Measurements from ENCODE around the gene FUS. TPM values are rescaled to one million over a fixed set of nuclear protein-coding genes. Genes with fewer than 3 reads are reported as not detected.

The FUS gene
- total RNA-seq, 1 experiment from 2014 or later = 629 TPM

DNA sequence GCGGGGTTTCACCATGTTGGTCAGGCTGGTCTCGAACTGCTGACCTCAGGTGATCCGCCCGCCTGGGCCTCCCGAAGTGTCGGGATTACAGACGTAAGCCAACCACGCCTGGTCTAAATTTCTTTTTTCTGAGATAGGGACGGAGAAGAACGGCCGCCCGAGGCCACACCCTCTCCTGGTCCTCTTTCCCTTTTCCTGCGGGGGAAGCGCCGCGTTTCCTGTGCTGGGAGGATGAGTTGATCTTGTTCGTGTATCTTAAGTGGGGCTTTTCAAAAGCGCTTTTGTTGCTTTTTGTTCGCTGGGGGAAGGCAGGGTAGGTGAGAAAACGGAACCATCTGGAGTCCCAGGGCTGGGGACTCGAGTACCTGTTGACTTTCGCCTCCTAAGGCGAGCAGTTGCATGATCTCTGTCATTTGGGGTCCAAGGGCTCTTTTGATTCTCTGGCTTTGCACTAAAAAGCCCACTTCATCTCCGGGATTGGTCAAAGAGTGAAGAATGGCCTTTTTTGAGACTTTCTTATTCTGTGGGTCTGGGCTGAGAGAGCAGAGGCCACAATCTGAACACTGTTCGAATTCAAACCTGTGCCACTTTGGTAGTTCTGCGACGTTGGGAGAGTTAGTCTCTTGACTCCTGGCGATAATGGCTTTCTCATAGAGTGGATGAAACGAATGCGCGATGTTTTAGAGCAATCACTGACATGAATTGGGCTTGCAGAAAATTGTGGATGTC is 1.3 kb downstream of the FUS start:
- TF ChIP-seq, protein P1, sequence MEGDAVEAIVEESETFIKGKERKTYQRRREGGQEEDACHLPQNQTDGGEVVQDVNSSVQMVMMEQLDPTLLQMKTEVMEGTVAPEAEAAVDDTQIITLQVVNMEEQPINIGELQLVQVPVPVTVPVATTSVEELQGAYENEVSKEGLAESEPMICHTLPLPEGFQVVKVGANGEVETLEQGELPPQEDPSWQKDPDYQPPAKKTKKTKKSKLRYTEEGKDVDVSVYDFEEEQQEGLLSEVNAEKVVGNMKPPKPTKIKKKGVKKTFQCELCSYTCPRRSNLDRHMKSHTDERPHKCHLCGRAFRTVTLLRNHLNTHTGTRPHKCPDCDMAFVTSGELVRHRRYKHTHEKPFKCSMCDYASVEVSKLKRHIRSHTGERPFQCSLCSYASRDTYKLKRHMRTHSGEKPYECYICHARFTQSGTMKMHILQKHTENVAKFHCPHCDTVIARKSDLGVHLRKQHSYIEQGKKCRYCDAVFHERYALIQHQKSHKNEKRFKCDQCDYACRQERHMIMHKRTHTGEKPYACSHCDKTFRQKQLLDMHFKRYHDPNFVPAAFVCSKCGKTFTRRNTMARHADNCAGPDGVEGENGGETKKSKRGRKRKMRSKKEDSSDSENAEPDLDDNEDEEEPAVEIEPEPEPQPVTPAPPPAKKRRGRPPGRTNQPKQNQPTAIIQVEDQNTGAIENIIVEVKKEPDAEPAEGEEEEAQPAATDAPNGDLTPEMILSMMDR (IDR thresholded peaks at IDR 0.05; ENCODE audit: unreplicated experiment) = no peak
- intact Hi-C loops (cut with micrococcal nuclease; ENCODE audit: unreplicated experiment) = loop anchor here (10.0 kb wide), 1 partner anchor 204 kb away; no protein-coding TSS in a partner anchor
- H3K27ac Mint-ChIP-seq (ENCODE audit: unreplicated experiment) = peak overlapping the region; percentile 97
- BruUV-seq (replicated peaks) = TSS peak; percentile 38
- CTCF ChIA-PET = interaction anchor here (0.7 to 1.5 kb wide), 3 partner anchors 97 to 205 kb away, joined by 3 to 8 read pairs (median 4); partner anchors contain the start of gene HSD3B7
- peak overlapping the region; percentile 82 for H3K4me3 Mint-ChIP-seq (ENCODE audit: low read depth, unreplicated experiment)
- H3K4me1 Mint-ChIP-seq (ENCODE audit: low read depth, unreplicated experiment) = peaks cover 42% of the 10 kb centered on the region
- H3K27me3 Mint-ChIP-seq (ENCODE audit: unreplicated experiment) = no peaks in the 10 kb centered on the region
- H3K36me3 Mint-ChIP-seq (ENCODE audit: insufficient read depth, unreplicated experiment) = peaks cover 73% of the 10 kb centered on the region
- peak; percentile 29 for DNase-seq
- H3K9me3 Mint-ChIP-seq (ENCODE audit: low read depth, unreplicated experiment) = no peaks in the 10 kb centered on the region

DNA sequence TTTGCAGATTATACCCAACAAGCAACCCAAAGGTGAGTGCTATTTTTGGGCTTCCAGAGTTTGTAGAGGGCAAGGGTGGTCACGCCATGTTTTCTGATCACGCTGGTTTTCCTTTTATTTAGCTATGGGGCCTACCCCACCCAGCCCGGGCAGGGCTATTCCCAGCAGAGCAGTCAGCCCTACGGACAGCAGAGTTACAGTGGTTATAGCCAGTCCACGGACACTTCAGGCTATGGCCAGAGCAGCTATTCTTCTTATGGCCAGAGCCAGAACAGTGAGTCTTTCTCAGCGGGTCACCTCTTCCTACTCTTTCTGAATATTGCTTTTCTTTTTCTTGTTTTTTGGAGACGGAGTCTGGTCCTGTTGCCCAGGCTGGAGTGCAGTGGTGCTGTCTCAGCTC is 2.5 kb downstream of the FUS start:
- CTCF ChIA-PET = no interaction called here
- H3K4me3 Mint-ChIP-seq (ENCODE audit: low read depth, unreplicated experiment) = peak overlapping the region; percentile 82
- no peak for DNase-seq
- TF ChIP-seq, protein P1 (IDR thresholded peaks at IDR 0.05; ENCODE audit: unreplicated experiment) = no peak
- peaks cover 84% of the 10 kb centered on the region for H3K36me3 Mint-ChIP-seq (ENCODE audit: insufficient read depth, unreplicated experiment)
- intact Hi-C loops (cut with micrococcal nuclease; ENCODE audit: unreplicated experiment) = loop anchor here (10.0 kb wide), 1 partner anchor 202 kb away; no protein-coding TSS in a partner anchor
- H3K27me3 Mint-ChIP-seq (ENCODE audit: unreplicated experiment) = no peaks in the 10 kb centered on the region
- H3K27ac Mint-ChIP-seq (ENCODE audit: unreplicated experiment) = peak overlapping the region; percentile 13
- H3K9me3 Mint-ChIP-seq (ENCODE audit: low read depth, unreplicated experiment) = no peaks in the 10 kb centered on the region
- H3K4me1 Mint-ChIP-seq (ENCODE audit: low read depth, unreplicated experiment) = peaks cover 53% of the 10 kb centered on the region
- BruUV-seq (replicated peaks) = no TSS peak

DNA sequence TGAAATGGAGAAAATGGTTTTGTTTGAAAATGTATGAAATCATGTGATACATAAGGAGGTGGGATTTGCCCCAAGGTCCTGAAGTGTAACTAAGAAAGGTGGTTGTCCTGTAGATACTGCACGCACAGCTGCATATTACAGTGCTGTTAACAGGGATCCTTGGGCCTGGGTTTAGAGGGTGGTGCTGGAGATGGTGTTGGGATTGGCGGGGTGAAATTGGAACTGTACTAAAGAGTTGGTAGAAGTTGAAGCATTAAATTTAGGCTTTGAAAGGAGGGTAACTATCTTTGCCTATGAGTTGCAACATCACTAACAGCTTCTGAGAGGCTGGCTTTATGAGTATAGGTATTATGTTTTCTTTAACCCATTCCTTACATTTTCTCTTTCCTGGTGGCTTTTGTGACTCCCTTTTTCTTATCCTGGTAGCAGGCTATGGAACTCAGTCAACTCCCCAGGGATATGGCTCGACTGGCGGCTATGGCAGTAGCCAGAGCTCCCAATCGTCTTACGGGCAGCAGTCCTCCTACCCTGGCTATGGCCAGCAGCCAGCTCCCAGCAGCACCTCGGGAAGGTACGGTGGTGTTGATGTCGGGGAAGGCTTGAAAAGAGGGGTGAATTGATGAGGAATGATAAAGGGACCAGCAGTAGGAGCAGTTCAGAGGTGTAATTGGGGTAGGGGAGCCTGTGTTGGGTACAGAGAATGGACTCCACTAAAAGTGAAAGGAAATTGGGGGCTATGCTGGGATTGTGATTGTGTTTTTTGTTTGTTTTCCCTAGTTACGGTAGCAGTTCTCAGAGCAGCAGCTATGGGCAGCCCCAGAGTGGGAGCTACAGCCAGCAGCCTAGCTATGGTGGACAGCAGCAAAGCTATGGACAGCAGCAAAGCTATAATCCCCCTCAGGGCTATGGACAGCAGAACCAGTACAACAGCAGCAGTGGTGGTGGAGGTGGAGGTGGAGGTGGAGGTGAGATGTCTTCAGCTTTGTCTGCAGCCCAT is 3.8 kb downstream of the FUS start:
- Mint-ChIP-seq H3K4me3 (ENCODE audit: low read depth, unreplicated experiment) (peak overlapping the region; percentile 82), H3K9me3 (ENCODE audit: low read depth, unreplicated experiment) (no peaks in the 10 kb centered on the region), H3K4me1 (ENCODE audit: low read depth, unreplicated experiment) (peaks cover 55% of the 10 kb centered on the region), H3K36me3 (ENCODE audit: insufficient read depth, unreplicated experiment) (peaks cover 98% of the 10 kb centered on the region), H3K27me3 (ENCODE audit: unreplicated experiment) (no peaks in the 10 kb centered on the region), H3K27ac (ENCODE audit: unreplicated experiment) (peak overlapping the region; percentile 55)
- TF ChIP-seq, protein P1 (IDR thresholded peaks at IDR 0.05; ENCODE audit: unreplicated experiment) = no peak
- CTCF ChIA-PET = interaction anchor here (0.7 to 1.0 kb wide), 4 partner anchors 150 to 259 kb away, joined by 3 to 6 read pairs (median 4); partner anchors contain the start of gene ZNF843
- intact Hi-C loops (cut with micrococcal nuclease; ENCODE audit: unreplicated experiment) = loop anchor here (10.0 kb wide), 1 partner anchor 201 kb away; no protein-coding TSS in a partner anchor
- no peak for DNase-seq
- no TSS peak for BruUV-seq (replicated peaks)

DNA sequence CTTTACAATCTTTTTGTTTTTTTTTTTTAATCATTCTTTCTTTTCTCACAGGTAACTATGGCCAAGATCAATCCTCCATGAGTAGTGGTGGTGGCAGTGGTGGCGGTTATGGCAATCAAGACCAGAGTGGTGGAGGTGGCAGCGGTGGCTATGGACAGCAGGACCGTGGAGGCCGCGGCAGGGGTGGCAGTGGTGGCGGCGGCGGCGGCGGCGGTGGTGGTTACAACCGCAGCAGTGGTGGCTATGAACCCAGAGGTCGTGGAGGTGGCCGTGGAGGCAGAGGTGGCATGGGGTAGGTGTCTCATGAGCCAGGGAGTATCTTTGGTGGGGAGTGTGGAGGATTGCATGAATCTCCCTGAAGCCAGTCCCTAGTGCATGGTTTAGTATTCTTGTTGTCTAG is 4.9 kb downstream of the FUS start:
- intact Hi-C loops (cut with micrococcal nuclease; ENCODE audit: unreplicated experiment) = loop anchor here (10.0 kb wide), 1 partner anchor 200 kb away; no protein-coding TSS in a partner anchor
- H3K4me3 Mint-ChIP-seq (ENCODE audit: low read depth, unreplicated experiment) = no peak overlapping the region
- no TSS peak for BruUV-seq (replicated peaks)
- peaks cover 100% of the 10 kb centered on the region for H3K36me3 Mint-ChIP-seq (ENCODE audit: insufficient read depth, unreplicated experiment)
- no peaks in the 10 kb centered on the region for H3K9me3 Mint-ChIP-seq (ENCODE audit: low read depth, unreplicated experiment)
- peaks cover 59% of the 10 kb centered on the region for H3K4me1 Mint-ChIP-seq (ENCODE audit: low read depth, unreplicated experiment)
- TF ChIP-seq, protein P1 (IDR thresholded peaks at IDR 0.05; ENCODE audit: unreplicated experiment) = no peak
- CTCF ChIA-PET = interaction anchor here (1.0 kb wide), 1 partner anchor 201 kb away, joined by 4 read pairs; no protein-coding TSS in a partner anchor
- DNase-seq = no peak
- H3K27ac Mint-ChIP-seq (ENCODE audit: unreplicated experiment) = peak overlapping the region; percentile 8
- no peaks in the 10 kb centered on the region for H3K27me3 Mint-ChIP-seq (ENCODE audit: unreplicated experiment)

Data from Calu3 (cell line).